Effector CD4-positive, alpha-beta T cell (primary cell): ENCODE measurements around the gene FSTL5.

ENCODE experiments used
- DNase-seq: peaks from one replicate; pipeline ENCODE4 v3.0.0-alpha.2; 2020

FSTL5 gene

DNA sequence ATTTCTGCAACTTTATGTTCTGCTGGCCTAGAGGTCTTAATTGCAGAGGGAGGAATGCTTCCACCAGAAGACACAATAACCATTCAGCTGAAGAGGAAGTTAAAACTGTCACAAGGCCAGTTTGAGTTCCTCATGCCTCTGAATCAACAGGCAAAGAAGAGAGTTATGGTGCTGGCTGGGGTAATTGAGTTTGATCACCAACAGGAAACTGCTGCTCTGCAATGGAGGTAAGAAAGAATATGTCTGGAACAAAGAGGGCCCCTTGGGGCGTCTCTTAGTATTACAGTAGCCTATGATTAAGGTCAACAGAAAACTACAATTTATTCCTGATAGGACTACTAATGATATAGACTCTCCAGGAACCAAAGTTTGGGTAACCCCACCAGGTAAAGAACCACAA is 744.0 kb downstream of the FSTL5 start:
- DNase-seq, result no peak

GRCh38 chr4:161411901-161412300 is 751.9 kb downstream of the FSTL5 start:
- no peak for DNase-seq

DNA sequence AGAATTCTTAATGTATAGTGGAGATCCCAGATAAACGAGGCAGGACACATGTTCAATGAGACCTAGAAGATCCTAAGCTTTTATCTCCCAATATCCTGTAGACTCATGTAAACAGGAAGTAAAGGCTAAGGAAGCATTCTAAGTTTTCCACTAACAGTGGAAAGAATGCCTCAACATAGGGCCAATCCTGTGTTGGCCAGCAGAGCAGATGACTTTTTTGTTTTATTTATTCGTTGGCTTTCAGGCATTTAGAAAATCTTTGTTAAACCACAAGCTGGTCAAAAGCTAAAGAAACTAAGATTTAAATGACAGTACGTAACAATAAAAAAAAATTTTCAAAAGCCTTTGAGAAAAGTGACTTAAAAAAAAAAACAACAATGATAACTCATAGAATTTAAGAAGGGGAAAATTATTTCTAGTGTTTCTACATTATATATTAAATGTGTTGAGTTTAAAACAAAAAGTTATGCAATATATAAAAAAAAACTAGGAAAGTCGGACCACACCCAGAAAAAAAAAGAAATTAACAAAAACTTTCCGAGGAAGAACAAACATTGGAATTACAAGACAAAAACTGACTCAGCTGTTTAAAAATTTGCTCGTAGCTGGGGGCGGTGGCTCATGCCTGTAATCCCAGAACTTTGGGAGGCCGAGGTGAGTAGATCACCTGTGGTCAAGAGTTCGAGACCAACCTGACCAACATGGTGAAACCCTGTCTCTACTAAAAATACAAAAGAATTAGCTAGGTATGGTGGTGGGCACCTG is 759.3 kb downstream of the FSTL5 start:
- no peak for DNase-seq

DNA sequence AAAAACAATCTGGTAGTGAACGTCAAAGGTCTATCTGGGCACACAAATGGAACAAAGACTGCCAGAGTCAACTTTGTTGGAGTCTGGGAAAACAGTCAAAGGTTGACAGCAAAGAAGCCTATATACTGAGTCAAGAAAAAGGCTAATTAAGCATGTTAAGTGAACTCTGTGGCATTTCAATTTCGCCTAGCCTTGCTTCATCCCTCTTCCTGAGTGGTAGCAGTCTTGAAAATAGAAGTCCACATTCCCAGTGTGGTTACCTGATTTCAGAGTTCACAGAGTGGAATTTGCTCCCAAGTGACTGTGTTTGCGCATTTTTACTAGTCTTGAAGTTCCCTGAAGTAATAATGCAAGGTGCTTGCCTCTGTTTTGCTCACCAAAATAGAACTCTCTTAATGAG is 760.0 kb downstream of the FSTL5 start:
- DNase-seq, result no peak

DNA sequence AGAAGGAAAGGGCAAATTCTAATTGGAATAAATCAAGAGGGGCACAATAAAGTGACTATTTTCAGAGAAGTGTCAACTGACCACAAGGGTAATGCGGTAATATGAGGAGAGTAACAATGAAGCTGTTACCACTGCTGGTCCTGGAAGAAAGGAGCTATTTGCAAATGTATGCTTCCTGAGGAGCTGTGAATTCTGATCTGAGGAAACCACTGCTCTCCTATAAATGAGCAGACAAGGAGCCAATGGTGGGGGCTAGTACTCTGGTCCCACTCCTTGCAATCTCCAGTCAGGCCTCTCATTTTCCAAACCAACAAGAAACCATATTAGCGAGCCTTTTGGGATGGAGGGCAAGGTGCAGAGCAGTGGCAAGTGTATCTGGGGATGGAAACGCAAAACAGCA is 770.2 kb downstream of the FSTL5 start:
- DNase-seq, result no peak

DNA sequence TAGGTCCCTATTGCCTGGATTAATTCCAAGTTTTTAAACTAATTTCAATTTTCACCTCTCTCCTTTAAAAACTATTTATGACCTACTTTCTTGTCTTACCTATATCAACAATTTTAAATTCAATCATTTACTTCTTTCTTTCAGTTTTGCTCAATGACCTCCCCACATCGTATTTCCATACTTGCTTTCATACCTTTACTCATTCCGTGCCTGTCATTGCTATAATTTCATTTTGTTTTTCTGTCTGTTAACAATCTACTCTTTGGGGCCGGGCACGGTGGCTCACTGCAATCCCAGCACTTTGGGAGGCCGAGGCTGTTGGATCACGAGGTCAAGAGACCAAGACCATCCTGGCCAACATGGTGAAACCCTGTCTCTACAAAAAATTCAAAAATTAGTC is 781.1 kb downstream of the FSTL5 start:
- no peak for DNase-seq

GRCh38 chr4:161376275-161376674 is 787.5 kb downstream of the FSTL5 start:
- DNase-seq, result no peak

DNA sequence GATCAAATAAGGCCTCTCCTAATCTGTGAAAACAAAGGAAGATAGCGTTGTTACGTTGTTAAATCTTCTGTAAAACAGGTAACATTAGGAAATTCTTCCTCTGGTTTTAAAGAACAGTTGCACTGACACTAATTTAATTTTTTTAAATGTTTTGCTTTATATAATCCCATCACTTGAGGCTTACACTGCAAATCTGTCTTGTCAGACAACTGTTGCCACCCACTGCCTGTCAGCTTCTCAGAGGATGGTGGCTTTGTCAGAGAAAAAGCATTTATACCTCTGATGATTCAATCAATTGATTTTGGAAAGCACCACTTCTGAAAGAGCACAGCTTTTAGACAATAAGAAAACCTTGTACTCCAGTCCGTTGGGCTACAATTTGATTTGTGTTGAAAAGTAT is 799.1 kb downstream of the FSTL5 start:
- DNase-seq, result no peak

DNA sequence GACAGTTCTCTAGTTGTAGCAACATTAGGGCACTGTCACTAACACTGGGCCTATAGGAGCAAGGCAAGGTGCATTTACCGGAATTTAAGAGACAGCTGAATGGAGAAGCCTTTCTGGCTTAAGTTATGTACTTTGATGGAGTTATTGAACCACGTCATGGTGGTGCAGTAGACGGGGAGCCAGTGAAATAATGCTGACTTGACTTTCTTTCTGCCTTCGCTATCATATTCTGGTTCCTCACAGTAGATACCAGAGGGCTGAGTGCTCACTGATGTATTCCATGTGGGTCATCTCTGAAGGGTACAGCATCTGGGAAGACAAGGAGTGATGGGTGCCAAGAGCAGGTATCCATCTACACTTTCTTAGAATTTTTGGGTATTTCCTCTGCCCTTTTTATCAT is 802.8 kb downstream of the FSTL5 start:
- no peak for DNase-seq

- DNase-seq, result no peak
Observed at GRCh38 chr4:161359491-161359890, 804.3 kb downstream of the FSTL5 start.

DNA sequence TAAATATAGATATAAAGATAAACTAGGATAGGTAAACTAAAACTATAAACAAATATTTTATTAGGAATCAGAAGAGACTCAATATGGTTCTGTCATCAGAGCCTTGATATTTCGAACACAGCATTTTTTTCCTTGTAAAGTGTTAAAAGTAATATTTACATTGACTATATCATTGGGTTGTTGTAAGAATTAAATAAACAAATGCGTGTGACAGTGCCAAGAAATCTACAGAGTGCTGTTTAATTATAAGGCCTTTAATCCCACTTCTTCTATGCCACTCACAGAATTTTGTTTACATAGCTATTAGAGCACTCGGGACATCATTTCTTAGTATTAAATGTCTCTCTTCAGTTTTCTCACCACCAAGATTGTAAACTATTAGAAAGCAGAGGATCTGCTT is 807.4 kb downstream of the FSTL5 start:
- no peak for DNase-seq

DNA sequence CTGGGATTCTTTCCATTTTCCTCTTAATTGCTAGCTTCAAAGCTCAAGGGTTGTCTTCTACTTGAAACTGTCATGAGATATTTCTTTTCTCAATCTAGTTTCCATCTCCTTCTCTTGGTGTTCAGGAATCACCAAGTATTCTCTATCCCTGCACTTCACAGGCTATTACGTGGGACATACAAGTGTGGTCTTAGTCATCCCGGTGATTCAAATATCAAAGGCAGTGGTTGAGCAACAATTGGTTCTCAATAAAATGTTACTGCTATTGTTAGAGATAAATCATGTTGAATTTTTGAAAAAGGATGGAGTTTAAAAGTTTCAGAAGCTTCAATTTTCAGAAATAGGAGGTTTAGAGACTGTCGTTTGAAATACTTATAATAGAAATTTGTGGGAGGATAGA is 812.9 kb downstream of the FSTL5 start:
- DNase-seq, result no peak

DNA sequence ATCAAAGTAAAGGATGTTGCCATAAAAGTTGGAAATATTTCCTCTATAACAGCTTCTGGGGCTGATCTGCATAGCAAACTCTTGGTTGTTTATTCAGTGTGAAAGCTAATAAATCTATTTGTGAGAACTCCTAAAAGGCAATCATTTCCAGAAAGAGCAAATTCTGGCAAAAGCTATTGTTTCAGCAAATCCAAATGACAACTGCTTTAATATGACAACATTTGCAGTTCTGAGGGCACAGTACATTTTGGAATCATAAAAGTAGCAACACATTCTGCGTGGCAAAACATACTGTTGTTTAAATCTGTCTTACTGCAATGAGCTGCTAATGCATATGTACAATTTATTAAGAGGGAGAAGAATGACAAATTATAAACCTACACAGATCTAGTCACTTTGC is 818.1 kb downstream of the FSTL5 start:
- no peak for DNase-seq

DNA sequence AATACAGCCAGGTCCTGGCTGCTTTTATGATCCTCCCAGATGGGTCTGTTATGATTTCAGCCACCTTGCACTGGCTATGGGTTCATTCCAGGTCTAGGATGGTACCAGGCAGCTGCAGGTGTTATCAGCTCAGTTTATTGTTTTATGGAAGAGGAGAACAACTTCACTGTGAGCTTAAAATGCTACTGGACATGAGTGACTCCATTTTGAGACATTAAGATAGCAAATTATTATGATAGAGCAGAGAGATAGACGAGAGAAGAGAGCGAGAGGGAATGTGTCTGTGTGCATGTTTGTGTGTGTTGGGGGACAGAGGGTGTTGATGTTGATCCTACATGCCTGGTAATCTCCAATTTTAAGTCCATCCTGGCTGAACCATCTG is 820.2 kb downstream of the FSTL5 start:
- no peak for DNase-seq

- DNase-seq, result no peak
Observed at GRCh38 chr4:161342881-161343568, 820.8 kb downstream of the FSTL5 start.

- DNase-seq, result no peak
Observed at GRCh38 chr4:161336621-161337020, 827.2 kb downstream of the FSTL5 start.

GRCh38 chr4:161336016-161336530 is 827.7 kb downstream of the FSTL5 start:
- DNase-seq, result no peak
